HG03571 (cell line): ENCODE data around the gene REM2.
"Not testable (repeated sequence)": the region's sequence is repeated elsewhere in the genome, so short reads cannot be mapped to it uniquely, and the experiment has no call there.

Source experiments
- ATAC-seq: cut with Tn5 transposase; IDR thresholded peaks from one replicate; pipeline ENCODE4 v1.9.1; 2021; ENCODE audit not compliant: unreplicated experiment

The REM2 gene

DNA sequence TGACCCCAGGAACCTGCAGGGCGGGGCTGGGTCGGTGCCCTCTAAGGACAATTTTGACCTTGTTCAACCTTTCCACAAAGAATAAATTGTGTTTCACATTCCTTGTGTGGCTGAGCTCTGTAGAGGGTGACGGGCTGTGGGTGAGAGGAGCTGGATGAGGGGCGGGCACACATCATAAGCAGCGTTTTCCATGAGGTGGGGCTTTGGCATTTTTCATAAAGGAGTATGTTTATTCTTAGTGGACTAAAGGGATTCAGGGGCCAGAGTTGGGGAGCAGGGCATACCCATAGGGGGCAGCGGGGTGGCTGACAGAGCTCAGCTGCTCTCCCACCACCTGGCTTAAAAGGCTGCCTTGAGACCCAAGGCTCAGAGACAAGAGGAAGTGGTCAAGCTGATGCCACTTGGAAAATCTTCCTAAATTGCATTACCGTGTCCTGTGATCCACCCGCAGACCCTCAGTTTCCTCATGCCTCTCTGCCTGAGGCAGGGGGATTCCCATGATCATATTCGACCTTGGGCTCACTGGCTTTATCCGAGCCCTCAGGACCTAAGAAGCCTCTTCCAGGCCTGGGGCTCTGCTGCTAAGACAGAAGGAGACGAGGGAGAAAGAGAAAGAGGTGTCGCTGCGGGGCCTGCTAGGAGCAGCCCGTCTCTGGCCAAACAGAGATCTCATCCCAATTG is 35.2 kb upstream of the REM2 start:
- ATAC-seq, result no peak

DNA sequence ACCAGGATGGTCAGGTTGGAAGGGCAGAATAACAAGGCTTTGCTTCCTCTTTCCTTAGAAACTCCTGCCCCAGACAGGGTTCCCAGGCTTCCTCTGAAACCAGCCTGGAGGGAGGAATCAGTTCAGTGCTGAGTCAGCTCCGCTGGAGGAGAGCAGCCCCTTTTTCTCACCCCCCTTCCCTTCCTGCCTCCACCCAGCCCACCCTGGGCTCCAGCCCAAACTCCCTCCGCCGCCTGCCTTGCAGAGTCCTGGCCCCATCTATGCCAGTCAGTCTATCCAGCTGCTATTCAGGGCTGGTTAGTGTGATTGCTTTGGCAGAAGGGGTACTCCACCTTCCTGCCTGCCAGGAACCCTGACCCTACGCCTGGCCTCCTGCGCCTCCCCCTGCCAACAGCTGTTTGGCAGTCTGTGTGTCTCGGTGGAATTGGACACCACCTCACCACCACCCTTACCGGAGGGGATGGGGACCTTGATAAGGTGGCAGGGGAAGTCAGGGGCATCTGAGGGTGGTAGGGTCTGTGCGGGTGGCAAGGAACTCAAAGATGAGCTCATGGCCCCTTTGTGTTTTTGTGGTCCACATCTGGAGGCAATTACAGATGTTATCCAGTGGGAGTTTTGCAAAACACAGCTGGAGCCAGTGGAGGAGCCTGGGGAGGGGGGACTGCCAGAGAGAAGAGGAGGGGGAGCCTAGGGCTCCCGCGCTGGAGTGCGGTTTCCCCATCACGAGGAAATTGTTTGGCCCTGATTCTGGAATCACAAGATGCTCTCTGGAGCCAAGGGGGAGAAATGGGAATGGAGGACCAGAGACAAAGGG is 34.5 kb upstream of the REM2 start:
- no peak for ATAC-seq

DNA sequence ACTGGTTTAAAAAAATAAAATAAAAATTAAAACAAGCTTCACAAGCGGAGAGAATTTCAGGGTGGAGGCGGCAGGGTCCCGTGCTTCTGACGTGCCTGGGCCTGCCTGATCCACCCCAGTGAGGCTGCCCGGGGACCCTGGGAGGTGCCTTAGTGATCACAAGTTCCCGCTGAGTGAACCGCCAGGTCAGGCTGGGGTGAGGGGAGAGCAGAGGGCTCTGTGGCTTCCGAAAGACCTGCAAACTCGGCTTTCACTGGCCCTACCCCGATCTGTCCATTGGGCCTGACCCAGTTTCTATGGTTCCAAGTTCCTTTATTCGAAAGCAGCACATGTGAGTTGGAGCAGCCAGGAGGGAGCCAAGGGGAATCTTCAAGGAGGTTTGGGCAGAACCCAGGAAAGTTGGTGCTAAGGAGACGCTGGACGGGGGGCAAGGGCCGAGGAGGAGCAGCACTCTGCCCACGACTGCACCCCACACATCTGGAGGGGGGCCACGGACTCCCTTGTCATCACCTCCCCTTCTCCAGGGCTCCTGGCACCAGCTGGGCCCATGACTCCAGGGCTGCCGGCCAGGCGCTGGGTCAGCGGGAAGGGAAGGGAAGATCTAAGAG is 33.7 kb upstream of the REM2 start:
- no peak for ATAC-seq

DNA sequence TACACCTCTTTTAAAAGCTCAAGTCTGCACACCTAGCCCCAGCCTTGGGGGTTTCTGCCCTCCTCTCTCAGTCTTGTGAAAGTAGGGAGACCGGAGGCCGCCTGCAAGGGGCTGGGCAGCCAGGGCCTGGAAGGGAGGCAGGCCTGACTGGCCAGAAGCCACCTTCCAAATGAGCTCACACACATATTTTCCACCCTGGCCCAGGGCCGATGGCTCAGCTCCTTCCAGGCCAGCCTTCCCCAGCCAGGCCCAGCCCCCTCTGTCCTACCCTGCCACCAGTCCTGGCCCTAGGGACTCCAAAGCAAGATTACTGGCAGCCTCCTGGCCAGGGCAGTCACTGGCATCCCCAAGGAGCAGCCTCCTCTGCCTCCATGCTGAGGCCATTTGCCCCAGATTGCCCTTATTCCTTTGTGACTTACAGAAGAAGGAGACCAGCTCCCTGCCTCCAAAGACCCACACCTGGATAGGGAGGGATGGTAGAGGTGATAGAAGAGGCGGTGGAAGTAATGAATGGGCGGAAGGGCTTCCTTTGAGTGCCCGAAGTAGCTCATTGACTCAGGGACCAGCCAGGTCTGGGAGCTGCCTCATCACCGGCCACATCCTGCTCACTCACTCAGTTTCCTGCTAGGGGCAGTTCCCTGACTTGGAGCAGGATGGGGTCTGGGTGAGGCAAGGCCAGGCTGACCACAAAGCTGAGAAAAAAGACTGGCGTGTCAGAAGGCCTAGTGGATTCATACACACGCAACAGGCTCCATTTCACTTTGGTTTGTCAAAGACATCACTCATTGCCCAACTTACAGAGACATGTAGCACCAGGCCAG is 31.9 kb upstream of the REM2 start:
- ATAC-seq, result no peak

DNA sequence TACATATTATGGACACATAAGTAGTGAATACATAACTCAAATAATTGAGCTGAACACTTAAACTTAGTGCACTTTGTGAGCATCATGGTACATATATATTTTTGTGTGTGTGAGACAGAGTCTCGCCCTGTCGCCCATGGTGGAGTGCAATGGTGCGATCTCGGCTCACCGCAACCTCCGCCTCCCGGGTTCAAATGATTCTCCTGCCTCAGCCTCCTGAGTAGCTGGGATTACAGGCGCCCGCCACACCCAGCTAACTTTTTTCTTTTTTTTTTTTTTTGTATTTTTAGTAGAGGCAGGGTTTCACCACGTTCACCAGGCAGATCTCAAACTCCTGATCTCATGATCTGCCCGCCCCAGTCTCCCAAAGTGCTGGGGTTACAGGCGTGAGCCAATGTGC is 30.8 kb upstream of the REM2 start:
- not testable (repeated sequence) for ATAC-seq

DNA sequence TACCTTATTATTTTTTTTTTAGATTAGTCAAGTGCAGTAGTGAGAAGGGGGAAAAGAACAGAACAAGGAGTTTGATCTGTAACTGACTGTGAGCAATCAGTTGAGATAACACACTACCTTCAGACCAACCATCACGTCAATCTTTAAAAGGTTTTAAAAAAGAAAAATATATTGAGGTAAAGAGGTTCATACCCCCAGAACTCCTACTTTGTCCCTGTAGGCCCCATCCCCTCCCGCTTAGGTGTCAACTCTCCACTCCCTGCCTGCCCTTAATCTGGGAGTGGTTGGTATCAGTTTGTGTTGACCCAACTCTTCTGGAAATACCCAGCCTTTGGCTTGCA is 30.5 kb upstream of the REM2 start:
- no peak for ATAC-seq

DNA sequence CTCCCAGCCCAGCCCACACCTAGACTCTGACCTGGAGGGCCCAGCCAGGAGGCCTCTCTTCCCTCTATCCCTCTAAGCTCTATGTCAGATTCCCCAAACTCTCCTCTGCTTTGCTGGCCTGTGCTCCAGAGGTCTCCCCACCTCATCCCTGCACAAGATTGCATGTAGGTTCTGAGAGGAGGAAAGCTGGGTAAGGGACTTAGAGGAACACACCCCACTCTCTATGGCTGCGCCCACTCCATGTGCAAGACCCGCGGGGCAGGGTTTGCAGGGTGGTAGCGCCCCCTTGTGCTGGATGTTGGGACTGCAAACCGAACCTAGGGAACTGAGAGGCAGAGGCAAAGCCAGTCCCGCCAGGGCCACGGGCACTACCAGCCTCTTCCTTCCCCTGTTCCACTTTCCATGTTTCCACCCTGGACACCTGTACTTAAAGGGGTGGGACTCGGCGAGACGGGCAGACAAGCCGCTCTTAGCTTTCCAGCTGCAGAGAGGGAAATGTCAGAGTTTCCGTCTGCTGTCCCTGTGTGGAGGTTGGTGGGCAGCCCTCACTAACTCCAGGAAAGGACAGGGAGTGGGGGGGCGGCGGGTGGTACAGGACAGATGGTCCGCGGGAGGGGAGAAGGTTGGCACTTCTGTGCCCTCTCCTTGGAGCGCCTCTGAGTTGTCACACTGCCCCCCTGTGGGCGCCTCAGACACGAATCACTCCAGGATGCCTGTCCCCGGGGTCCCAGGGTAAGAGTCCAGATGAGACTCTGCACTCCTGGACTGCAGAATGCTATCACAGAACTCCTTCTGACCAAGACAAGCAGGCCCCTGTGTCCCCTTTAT is 29.9 kb upstream of the REM2 start:
- ATAC-seq, result no peak

DNA sequence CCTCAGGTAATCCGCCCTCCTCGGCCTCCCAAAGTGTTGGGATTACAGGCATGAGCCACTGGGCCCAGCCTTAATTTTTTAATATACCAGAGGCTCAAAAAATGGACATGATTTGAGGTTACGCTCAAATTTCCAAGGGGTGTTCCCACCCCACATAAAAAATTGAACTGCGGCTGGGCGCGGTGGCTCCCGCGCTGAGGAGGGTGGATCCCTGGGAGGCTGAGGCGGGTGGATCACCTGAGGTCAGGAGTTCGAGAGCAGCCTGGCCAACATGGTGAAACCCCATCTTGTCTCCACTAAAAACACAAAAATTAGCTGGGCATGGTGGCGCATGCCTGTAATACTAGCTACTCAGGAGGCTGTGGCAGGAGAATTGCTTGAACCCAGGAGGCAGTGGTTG is 28.7 kb upstream of the REM2 start:
- not testable (repeated sequence) for ATAC-seq

DNA sequence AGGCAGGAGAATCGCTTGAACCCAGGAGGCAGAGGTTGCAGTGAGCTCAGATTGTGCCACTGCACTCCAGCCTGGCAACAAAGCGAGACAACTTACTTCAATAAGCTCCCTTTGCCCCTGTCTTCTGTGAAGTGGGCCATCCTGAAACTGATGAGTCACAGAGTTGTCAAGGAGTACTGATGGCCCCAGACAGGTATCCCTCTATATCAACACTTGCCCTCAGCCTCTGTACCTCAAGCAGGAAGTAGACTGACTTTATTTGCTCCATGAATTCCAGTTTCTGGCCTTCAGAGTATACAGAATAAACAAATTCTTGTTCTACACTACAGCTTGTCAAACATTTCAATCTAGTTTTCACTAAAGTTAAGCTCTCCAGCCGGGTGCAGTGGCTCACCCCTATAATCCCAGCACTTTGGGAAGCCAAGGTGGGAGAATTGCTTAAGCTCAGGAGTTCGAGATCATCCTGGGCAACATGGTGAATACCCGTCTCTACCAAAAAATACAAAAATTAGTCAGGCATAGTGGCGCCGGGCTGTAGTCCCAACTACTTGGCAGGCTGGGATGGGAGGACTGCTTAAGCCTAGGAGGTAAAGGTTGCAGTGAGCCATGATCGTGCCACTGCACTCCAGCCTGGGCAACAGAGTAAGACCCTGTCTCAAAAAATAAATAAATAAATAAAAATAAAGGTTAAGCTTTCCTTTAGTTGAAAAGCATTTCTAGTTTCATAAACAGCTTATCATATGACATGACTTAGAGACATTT is 27.9 kb upstream of the REM2 start:
- no peak for ATAC-seq

DNA sequence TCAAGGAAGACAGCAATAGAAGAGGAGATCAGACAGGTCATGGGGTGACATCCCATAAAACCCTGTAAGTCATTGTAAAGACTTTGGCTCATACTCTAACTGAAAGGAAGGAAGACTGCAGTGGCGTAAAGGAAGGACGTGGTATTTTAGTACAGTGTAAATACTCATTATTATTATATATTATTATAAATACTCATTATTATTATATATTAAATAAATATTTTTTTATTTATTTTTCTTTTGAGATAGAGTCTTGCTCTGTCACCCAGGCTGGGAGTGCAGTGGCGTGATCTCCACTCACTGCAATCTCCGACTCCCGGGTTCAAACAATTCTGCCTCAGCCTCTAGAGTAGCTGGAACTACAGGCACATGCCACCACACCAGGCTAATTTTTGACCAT is 26.6 kb upstream of the REM2 start:
- ATAC-seq, result no peak

DNA sequence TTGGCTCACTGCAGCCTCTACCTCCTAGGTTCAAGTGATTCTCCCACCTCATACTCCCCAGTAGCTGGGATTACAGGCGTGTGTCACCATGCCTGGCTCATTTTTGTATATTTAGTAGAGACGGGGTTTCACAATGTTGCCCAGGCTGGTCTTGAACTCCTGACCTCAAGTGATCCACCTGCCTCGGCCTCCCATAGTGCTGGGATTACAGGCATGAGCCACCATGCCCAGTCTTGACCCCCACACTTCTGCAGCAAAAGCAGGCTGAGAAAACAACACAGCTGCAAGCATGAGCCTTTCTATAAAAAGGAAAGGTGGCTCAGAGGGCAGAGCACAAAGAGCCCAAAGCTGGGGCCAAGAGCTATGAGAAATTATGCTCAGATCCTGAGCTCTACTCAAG is 22.6 kb upstream of the REM2 start:
- ATAC-seq, result not testable (repeated sequence)

DNA sequence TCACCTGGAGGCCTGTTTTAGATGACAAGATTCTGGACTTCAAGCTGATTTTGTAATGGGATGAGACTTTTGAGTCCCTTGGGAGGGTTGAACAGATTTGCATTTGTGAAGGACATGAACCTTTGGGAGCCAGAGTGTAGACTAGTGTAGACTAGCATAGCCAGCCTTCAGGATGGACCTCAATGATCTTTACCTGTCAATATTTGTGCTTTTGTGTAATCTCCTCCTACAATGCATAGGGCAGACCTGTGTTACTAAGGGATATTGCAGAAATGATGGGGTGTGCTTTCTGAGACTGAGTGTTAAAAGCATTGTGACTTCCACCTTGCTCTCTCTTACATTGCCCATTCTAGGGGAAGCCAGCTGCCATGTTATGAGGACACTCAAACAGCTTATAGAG is 21.4 kb upstream of the REM2 start:
- no peak for ATAC-seq

DNA sequence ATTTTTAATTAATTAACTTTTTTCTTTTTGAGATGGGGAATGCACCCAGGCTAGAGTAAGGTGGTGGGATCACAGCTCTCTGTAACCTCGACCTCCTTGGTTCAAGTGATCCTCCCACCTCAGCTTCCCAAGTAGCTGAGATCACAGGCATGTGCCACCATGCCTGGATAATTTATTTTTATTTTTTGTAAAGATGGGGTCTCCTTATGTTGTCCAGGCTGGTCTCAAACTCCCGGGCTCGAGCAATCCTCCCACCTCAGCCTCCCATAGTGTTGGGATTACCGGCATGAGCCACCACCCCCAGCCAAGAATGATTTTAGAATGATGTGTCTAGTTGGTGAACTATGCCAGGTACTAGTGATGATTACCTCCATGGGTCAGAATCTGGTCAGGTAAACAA is 18.0 kb upstream of the REM2 start:
- no peak for ATAC-seq

DNA sequence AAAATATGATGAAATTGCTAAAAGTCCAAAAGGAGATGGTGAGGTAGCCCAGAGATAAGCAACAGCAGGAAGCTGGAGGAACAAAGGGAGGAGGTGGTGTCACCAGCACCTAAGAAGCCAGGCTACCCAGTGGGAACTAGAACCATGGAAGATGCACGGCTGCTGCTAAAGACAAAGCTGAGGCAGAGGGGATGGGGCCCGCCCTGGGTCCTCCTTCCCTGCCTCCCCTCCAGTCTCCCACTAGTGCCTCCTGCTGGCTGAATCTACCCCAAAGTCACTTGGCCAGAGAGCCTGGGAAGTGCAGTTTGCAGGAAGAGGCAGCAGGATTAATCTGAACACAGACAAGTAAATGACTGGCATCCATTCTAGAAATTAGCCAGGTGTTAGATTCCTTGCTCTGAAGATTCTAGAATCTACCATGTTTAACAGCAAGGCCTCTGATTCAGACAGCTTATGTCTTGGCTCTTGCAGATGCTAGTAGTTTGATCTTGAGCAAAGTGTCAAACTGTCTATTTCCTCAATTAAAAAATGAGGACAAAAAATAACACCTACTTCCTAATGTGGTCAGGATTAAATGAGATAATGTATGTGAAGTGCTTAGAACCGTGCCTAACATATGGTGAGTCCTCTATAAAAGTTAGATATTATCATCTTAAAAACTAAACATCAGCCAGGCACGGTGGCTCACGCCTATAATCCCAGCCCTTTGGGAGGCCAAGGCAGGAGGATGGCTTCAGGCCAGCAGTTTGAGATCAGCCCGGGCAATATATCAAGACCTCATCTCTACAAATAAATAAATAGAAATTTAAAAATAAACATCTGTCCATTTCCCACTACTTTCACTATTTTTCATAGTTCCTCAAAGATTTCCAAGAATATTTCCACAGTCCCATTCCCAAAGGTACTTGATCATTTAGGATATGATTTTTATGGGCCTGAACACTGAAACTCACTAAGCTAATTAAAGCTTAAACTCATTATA is 17.3 kb upstream of the REM2 start:
- no peak for ATAC-seq

DNA sequence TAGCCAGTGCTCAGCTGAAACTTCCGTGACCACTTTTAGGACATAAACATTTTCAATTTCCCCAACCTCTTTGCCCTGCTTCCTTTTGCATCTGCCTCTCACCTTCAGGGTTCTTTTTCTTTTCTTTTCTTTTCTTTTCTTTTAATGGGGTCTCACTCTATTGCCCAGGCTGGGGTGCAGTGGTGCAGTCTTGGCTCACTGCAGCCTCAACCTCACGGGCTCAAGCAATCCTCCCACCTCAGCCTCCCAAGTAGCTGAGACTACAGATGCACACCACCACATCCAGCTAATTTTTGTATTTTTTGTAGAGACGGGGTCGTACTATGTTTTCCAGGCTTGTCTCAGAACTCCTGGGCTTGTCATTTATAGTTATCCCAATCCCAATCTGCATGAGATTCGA is 16.1 kb upstream of the REM2 start:
- ATAC-seq, result no peak

DNA sequence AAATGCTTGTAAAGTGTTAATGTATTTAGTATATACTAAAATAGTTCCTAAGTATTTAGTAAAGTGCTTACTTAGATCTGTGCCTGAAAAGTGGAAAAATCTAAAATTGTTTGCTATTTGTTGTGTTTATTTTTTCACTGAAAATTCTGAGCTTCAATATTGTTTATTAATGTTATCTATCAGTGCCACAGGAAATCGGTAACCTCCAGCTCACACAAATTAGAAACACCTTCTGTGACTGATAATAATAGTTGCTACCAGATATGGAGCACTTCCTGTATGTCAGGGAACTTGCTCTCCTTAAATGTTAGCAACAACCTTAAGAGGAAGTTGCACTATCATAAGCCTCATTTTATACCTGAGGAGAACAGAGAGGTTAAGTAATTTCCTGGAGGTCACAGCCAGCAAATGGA is 12.2 kb upstream of the REM2 start:
- ATAC-seq, result peak; percentile 27

DNA sequence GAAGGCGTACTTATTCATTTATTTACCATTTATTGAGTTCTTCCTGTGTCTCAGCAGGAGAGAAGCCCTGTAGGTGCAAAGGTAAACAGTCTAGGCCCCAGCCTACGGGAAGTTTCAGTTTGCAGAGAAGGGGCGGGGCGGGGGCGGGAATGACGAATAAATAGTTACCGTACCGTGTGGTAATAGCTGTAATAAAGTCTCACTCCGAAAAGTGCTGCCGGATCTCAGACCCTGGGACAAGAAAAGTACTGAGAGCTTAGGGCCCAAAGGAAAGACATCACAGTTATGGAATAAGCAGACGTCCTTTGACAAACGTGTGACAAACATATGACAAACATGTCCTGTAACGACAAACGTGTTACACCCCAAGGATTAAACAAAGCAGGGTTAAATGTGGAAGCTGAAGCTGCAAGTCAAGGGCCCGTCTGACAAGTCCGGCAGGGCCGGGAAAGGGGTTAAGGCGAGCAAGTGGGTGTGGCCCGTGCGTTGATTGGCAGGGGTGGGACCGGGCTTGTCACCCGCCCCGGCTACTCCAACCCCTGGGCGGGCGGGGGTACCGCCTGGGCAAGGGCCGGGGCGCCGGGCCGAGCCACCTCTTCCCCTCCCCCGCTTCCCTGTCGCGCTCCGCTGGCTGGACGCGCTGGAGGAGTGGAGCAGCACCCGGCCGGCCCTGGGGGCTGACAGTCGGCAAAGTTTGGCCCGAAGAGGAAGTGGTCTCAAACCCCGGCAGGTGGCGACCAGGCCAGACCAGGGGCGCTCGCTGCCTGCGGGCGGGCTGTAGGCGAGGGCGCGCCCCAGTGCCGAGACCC is 11.6 kb upstream of the REM2 start, which contains the start of gene LRP10:
LRP10 (plus strand) TSS at position 517 of the 809 bp plus-strand sequence. CDS start 564 bp downstream, outside the sequence.
- ATAC-seq, result peak; percentile 68
